Measurements from ENCODE around the gene SH2B2.
"Not testable (repeated sequence)": the region's sequence is repeated elsewhere in the genome, so short reads cannot be mapped to it uniquely, and the experiment has no call there.

SH2B2 gene

DNA sequence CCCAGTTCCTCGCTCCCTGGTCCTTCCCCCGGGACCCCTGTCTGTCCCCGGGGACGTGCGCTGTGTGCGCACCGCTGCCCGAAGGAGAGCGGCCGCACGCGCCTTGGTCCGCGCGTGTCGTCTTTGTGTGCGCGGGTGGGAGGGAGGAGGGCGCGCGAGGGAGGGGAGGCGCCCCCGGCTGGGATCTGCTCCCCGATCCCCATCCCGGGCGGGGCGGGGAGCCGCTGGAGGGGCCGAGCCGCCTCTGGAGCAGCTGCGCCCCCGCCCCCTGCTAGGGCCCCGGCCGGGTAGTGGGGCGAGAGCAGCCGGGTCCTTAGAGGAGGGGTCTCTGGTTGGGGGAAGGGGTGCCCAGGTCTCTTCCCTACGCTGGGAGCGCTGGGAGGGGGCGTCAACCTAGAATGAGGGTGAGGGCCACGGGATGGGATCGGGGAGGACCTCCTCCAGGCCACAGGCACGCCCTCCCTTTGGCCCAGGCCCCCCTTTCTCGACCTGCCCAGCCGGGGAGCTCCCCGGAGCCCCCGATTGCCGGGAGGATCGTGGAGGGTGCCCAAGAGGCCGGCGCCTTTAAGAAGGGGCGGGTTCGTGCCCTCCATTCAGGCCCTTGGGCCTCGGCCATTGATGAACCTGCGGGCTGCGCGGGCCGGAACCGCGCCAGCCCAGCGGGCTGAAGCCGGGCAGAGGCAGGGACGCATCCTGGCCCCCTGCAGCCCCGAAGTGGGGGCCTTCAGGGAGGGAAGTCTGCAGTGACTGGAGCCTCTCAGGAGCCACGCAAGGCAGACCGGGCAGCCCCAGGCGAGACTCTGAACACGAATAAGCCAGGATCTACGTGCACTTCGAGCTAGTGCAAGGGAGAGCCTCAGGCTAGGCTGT, 678 bp downstream of the SH2B2 start:
- DNase-seq = peak in 2 of 5 donors; percentile 17 to 23

DNA sequence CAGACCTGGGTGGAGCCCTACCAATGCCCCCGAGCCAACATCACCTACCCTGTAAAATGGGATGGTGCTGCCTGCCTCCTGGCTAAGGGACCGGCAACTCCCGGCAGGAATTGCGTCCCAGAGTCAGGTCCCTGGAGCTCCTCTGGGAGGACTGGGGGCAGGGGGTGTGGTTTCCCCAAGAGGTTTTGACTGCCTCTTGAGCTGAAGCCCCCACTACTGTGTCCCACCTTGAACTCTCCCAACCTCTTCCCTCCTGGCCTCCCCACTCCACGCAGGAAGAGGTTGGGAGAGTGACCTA, 1.3 kb downstream of the SH2B2 start:
- no peak for DNase-seq

DNA sequence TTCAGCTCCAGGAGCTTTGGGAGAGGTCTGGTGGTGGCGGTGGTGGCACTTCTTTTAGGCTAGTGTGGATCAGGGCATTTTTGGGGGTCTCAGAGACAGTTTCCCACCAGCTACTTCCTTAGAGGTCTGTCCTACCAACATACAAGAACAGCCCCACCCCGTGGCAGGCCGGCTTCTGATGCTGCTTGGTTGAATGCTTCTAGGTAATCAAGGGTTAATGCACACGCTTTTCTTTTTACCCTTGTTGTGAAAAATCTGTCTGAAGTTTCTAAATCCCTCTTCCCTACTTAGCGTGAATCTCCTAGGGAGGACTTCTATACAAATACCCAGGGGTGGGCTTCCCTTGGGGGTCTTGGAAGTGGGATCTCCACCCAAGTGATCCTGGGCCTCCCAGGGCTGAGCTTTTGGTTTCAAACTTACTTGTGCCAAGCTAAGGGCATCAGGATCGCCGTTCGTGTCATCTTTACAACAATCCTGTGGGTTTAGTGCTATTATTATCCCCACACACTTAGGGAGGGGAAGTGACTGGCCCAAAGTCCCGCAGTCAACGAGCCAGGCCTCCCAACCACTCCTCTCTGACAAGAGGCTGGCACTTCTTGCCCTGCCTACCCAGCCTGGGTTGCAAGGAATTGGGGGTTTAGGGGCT, 1.7 kb downstream of the SH2B2 start:
- no peak for DNase-seq

DNA sequence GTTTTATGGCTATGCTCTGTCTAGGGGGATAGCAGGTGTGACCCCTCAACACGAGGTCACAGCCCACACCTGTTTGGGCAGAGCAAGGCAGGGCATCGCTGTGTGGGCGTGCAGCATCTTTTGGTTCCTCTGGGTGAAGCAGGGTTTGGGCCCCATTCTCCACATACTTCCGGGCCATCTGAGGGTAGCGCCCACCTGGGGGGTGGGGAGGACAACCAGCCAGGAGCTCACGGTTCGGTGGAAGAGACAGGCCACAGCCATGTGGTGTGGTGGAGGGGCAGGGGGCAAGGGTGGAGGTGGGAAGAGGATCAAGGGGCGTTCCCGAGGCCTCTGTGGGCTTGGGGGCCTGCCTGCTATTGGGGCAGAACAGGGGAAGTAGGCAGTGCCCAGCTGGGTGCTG, 2.4 kb downstream of the SH2B2 start:
- DNase-seq = no peak

DNA sequence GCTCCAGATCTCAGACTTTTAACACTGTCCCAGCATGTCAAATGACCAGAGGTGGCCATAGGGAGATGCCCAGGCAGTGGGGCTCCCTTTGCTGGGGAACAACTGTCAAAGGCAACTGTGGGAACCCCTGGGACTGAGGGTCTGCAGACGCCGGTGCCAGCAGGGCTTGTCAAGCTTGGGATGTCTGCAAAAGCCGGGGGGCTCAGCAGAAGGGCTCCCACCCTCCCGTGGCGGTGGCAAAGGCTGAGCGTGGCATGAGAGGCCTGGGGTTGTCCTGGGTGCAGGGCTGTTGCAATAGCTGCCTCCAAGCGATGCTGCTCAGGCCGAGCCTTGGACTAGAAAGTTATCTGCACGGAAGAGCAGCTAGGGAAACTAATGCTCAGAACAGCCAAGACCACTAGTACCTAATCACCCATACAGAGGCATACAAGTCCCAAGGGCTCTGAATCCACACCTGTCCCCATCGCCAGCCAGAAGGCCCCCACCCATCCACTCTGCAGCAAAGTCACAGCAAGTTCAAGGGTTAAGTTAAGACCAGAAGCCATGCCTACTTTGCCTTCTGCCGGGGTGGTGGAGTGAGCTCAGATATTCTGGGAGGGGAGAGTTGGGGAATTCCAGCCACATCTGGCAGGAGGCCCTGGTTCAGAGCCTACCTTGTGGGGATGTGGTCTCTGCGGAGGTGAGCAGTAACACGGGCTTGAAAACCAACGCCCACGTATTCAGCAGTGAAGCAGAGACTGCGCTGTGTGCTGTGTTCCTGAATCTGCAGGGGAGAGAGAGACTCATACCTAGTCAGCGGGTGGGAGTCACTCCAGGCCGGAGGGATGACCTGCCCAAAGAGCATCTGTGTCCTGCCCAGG, 4.6 kb downstream of the SH2B2 start:
- DNase-seq = no peak

DNA sequence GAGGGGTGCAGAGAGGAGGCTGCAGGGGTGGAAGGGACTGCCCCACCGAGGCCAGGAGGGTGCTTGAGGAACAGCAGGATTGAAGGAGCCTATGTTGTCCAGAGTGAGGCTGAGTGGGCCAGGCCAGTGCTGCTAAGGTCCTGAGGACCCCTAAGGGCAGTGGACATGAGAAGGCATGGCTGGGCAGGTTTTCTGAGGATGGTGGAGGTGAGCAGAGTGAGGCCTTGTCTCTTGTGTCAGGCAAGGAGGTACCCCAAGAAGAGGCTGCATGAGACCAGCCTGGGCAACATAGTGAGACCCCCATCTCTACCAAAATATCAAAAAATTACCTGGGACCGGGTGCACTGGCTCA, 5.2 kb downstream of the SH2B2 start:
- no peak for DNase-seq

DNA sequence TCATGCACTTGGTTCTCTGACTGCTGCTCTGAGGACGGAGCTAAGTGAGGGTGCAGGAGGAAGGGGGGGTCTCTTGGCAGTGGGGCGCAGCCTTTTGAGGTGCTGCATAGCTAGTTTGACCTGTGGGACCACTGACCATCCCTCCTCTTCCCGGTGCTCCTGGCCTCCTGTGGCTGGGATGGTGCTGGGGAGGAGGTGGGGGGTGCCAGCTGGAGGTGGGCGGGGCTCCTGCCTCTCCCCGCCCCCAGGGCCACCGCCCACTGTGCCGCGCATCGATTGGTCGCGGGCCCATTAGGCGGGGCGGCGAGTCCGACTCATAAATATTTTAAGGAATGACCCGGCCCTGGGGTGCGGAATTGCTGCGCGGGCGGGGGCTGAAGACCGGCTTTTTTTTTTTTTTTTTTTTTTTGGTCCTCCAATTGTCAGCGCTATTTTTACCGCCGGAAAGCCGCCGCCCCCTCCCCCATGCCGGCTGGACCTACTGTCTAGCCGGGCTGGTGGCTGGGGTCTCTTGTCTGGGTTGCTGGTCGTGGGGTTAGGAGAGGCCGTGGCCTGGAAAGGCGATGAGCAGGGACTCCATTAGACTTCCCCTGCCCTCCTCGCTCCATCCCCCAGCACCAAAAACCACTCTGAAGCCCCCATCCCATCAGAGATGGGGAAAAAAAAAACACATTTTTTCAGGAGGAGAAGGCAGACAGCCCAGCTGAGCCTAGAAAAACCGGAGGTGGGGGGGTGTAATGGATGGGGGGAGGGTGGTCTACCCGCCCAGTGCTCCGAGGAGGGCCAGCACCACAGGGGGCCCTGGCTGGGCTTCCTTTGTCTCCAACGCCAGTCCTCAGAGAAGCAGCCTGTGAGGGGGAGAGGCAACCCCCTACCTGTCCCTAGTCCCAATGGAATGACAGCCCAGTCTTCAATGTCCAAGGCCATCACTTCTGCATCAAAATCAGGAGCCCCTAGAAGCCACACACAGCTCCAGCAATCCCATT, 6.4 kb downstream of the SH2B2 start:
- no peak for DNase-seq

DNA sequence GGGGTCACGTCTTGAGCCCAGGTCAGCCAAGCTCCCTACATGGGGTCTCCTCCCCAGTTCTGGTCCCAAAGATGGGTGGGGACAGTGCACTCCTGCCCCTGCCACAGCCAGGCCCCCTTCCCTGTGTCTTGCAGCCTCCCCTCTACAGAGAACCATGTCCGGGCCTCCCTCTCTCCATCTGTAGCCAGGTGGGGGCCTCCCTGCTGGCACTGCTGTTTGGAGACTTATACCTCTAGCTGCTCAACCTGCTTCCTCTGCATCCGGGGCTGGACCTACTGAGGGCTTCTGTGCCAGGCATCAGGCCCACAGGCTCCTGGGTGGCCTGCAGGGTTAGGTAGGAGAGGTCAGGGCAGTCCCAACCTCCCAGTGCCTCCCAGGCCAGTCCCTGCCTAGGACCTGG, 7.9 kb downstream of the SH2B2 start:
- no peak for DNase-seq

DNA sequence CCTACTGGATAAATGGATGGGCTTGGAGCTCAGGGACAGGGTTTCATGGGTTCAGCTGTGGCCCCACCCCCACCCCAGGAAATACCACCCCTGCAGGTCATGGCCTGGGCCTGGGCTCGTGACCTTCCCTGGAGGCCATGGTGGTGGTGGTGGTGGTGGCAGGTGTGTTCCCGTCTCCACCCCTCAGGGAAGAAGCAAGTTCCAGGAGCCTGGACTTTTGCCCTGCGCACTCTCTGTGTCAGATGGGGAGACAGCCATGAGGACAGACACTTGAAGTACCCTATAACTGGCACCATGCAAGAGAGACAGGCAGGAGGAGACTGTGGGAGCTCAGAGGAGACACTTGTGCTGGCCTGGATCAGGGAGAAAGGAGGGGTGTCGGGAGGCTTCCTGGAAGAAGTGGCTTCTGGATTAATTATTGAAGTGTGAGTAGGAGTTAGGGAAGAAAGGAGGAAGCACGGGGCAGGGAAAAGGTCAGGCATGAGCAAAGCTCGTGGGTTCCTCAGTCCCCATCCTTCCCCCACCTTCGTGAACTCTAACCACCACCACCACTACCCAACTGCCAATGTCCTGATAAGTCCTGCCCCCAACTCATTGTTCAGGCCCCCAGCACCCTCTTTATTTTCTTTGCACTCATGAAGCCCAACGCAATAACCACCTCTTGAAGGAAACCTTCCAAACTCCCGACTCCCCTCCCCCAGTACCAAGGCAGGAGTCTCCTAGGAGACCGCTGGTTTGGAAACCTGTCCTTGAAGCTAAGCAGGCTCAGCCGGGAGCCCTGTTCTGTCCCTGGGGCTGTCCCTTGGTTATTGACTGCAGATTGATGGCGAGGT, 8.9 kb downstream of the SH2B2 start:
- no peak for DNase-seq

DNA sequence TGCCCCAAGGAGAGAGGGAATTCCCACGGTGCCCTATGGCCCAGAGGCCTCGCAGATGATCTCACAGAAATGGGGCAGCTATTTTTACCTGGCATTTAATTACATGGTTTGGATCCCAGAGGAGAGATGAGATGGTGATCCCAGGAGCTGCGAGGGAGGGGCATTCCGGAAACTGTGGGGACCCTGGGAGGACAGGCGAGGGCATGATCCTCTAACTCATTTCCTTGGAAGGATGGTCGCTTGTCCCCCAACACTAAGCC, 9.4 kb downstream of the SH2B2 start:
- DNase-seq = no peak

DNA sequence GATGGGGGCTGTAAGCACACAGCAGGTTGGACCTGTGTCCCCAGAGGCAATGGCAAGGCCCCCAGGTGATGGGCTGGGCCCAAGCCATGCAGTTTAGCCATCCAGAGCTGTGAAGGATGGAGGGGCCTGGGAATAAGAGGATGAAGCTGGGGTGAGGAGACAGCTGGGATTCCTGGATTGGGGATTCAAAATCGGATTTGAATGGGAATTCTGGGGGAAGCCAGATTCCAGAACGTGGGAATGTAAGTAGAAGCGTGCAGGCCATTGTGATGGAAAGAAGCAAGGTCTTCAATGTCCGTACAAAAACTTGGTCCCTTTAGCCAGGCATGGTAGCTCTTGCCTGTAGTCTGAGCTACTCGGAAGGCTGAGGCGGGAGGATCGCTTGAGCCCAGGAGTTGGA, 9.8 kb downstream of the SH2B2 start:
- no peak for DNase-seq

DNA sequence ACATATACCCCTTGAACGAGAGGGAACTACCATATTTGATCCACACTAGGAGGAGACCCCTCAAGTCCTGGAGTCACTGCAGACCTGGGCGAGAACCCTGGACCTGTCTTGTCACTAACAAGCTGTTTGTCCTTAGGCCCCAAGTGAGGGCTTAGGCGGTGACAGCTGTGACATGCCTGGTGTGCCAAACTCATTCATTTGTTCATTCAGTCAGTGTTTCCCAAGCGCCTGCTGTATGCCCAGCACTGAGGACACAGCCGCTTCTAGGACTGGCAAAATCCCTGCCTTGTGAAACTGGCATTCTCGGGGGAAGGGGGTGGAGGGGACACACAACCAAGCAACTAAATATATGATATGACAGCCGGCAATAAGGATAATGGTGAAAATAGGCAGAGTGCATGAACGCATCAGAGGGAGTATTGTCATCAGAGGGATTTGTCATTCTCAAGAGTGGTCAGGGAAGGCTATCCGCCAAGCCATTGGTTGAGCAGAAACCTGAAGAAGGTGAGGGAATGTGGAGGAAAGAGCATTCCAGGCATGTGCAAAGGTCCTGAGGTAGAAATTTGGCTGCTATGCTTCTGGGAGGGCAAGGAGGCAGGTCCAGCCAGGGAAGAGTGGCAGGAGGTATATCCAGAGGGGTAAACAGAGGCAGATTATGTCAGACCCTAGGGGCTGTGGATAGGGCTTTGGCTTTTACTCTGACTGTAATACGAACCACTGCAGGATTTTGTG, 11.0 kb downstream of the SH2B2 start:
- no peak for DNase-seq

DNA sequence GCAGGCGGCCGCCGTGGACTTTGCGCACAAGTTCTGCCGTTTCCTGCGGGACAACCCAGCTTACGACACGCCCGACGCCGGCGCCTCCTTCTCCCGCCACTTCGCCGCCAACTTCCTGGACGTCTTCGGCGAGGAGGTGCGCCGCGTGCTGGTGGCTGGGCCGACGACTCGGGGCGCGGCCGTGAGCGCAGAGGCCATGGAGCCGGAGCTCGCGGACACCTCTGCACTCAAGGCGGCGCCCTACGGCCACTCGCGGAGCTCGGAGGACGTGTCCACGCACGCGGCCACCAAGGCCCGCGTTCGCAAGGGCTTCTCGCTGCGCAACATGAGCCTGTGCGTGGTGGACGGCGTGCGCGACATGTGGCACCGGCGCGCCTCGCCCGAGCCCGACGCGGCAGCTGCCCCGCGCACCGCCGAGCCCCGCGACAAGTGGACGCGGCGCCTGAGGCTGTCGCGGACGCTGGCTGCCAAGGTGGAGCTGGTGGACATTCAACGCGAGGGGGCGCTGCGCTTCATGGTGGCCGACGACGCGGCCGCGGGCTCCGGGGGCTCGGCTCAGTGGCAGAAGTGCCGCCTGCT, 14.1 kb downstream of the SH2B2 start:
- no peak for DNase-seq

DNA sequence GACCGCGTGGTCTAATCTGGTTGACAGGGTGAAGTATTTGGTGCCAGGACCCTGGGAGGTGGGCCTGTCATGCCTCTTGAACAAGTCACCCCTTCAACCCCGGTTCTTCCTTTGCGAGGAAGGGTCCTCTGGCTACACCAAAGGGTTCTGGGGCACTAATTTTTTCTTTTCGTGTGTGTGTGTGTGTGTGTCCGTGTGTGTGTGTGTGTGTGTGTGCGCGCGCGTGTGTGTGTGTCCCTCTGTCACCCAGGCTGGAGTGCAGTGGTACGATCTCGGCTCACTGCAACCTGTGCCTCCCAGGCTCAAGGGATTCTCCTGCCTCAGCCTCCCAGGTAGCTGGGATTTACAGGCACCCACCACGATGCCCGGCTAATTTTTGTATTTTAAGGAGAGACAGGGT, 14.7 kb downstream of the SH2B2 start:
- not testable (repeated sequence) for DNase-seq

DNA sequence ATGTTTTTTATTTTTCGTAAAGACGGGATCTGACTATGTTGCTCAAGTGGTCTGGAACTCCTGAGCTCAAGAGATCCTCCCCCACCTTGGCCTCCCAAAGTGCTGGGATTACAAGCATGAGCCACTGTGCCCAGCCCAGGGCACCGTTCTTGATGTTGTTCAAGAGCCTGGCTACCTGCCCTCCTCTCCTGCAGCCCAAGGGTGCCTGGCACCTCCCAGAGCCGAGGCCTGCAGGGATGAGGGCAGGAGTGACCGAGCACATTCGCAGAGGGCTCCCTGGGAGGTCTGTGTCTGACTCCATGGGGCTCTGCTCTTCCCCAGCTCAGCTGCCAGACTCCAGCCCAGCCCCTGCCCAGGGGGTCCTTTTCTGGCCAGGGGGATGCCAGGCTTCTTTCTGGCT, 15.4 kb downstream of the SH2B2 start:
- no peak for DNase-seq

DNA sequence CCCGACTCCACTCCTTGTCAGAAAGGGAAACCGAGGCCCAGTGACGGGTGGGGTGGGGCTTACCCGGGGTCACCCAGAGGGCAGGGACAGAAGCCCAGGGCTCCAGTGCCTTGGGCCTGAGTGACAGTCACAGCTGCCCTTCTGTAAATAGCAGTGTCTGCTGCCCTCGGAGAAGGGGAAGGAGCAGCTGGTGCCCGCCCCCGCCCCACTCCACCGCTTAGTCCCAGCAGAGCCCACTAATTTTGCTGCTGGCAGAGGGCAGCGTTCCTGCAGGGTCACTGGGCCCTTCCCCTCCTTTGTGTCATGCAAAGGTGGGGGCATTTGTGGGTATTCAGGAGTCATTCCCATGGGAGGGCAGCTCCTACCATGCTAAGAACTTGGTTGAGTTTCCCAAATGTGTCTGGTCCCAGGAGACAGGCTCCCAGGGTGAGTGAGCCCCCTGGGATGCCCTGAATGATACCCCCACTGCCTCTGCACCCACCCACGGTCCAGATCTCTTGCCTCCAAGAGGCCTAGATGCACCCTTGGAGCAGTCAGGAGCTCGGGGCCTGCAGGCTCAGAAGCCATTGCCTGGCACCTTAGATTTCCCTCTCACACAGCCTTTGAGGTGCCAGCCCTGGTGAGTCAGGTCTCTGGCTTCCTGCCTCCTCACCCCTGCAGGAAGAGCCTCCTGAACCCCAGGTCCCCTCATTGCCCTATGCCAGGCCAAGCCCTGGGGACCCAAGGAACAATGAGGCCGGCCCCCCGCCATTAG, 17.2 kb downstream of the SH2B2 start:
- peak in 1 of 5 donors; percentile 28 for DNase-seq

DNA sequence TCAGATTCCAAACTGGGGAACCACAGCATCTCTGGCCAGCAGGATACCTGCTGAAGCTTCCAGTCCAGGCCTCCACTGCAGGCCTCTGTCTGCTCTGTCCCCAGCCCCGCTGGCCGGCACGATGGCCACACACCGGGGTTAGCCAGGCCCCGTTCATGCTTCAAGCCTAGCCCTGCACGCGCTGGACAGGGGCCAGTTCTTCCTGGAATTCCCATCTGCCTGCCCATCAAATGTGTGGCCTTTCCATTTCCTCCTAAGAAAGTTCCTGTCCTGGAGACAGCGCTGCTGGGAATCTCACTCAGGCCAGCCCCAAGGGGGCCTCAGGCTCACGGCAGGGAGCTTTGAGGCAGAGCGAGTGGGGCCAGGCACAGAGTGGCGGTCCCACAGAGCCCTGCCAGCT, 18.0 kb downstream of the SH2B2 start:
- DNase-seq = no peak

DNA sequence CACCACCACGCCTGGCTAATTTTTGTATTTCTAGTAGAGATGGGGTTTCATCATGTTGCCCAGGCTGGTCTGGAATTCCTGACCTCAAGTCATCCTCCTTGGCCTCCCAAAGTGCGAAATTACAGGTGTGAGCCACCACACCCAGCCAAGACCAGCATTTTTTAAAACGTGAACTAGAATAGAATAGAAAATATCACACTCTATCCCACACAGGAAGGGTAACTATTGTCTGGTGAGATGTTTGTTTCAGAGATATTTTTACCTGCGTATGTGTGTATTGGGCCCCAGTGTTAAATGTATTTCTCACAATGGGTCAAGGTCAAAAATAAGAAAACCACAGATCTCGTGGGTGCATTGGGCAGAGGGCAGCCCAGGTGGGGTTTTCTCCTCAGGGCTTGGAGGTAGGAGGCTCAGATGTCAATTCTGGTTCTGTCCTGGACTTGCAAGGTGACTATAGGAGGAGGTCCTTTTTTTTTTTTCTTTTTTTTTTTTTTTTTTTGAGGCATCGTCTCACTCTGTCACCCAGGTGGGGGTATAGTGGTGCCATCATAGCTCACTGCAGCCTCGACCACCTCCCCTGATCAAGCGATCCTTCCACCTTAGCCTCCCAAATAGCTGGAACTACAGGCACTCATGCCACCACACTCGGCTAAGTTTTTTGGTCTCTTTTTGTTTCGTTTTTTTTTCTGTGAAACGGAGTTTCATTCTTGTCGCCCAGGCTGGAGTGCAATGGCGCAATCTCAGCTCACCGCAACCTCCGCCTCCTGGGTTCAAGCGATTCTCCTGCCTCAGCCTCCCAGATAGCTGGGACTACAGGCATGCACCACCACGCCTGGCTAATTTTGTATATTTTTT, 19.0 kb downstream of the SH2B2 start:
- DNase-seq = no peak

All from T-helper 1 cell (primary cell).